Stimulated activated memory B cell treated with anti-CD40 and anti-IgM and Interleukin-4, amounts not matched to agents 10 μg/mL and 1 μg/mL and 100 μg/mL, for 72 hours (primary cell): ENCODE results near the gene GPANK1.
A peak's percentile ranks its signal among the peaks of the same experiment; 100 is the strongest.

Experiments used
- ATAC-seq: fragments of 150-1000 bp; cut with Tn5 transposase; 2 replicates; pipeline ENCODE4 v1.10.0; 2021
- H3K27ac Mint-ChIP-seq: one replicate; pipeline ENCODE4 v1.8.0; 2022; ENCODE audit warnings: mild to moderate bottlenecking, mixed read lengths
- H3K27me3 Mint-ChIP-seq: one replicate; pipeline ENCODE4 v1.8.0; 2022; ENCODE audit warnings: mixed read lengths
- H3K36me3 Mint-ChIP-seq: one replicate; pipeline ENCODE4 v1.8.0; 2022; ENCODE audit warnings: mixed read lengths
- H3K4me1 Mint-ChIP-seq: one replicate; pipeline ENCODE4 v1.8.0; 2022; ENCODE audit warnings: mixed read lengths
- H3K4me3 Mint-ChIP-seq: one replicate; pipeline ENCODE4 v1.8.0; 2022; ENCODE audit warnings: mild to moderate bottlenecking, moderate library complexity, mixed read lengths
- H3K9me3 Mint-ChIP-seq: one replicate; pipeline ENCODE4 v1.8.0; 2022; ENCODE audit warnings: mixed read lengths

The GPANK1 gene

GRCh38 chr6:31700740-31701401 is 36.1 kb upstream of the GPANK1 start:
- peak overlapping the region; percentile 96 for H3K27ac Mint-ChIP-seq
- no peak overlapping the region for H3K4me3 Mint-ChIP-seq
- H3K4me1 Mint-ChIP-seq, result peaks cover 30% of the 10 kb centered on the region
- ATAC-seq, result no peak
- H3K36me3 Mint-ChIP-seq, result peaks cover 17% of the 10 kb centered on the region
- H3K9me3 Mint-ChIP-seq, result no peaks in the 10 kb centered on the region
- H3K27me3 Mint-ChIP-seq, result no peaks in the 10 kb centered on the region

- Mint-ChIP-seq H3K9me3 (no peaks in the 10 kb centered on the region), H3K36me3 (peaks cover 24% of the 10 kb centered on the region), H3K4me3 (no peak overlapping the region), H3K27me3 (no peaks in the 10 kb centered on the region), H3K4me1 (peaks cover 33% of the 10 kb centered on the region), H3K27ac (peak overlapping the region; percentile 23)
- no peak for ATAC-seq
Observed at GRCh38 chr6:31697555-31697954, 32.8 kb upstream of the GPANK1 start.

- ATAC-seq, result no peak
- Mint-ChIP-seq H3K4me1 (peaks cover 37% of the 10 kb centered on the region), H3K4me3 (no peak overlapping the region), H3K27me3 (no peaks in the 10 kb centered on the region), H3K36me3 (peaks cover 55% of the 10 kb centered on the region), H3K9me3 (no peaks in the 10 kb centered on the region), H3K27ac (no peak overlapping the region)
Observed at GRCh38 chr6:31693535-31693934, 28.7 kb upstream of the GPANK1 start.

- no peak overlapping the region for H3K27ac Mint-ChIP-seq
- no peaks in the 10 kb centered on the region for H3K9me3 Mint-ChIP-seq
- no peaks in the 10 kb centered on the region for H3K27me3 Mint-ChIP-seq
- no peak for ATAC-seq
- no peak overlapping the region for H3K4me3 Mint-ChIP-seq
- H3K36me3 Mint-ChIP-seq, result peaks cover 57% of the 10 kb centered on the region
- H3K4me1 Mint-ChIP-seq, result peaks cover 35% of the 10 kb centered on the region
Observed at GRCh38 chr6:31692886-31693285, 28.1 kb upstream of the GPANK1 start.

GRCh38 chr6:31692353-31692752 is 27.6 kb upstream of the GPANK1 start:
- Mint-ChIP-seq H3K4me3 (no peak overlapping the region), H3K9me3 (no peaks in the 10 kb centered on the region), H3K4me1 (peaks cover 30% of the 10 kb centered on the region), H3K27ac (no peak overlapping the region), H3K36me3 (peaks cover 57% of the 10 kb centered on the region), H3K27me3 (no peaks in the 10 kb centered on the region)
- ATAC-seq, result no peak

- H3K27me3 Mint-ChIP-seq, result no peaks in the 10 kb centered on the region
- H3K27ac Mint-ChIP-seq, result no peak overlapping the region
- ATAC-seq, result no peak
- H3K4me1 Mint-ChIP-seq, result peaks cover 28% of the 10 kb centered on the region
- H3K36me3 Mint-ChIP-seq, result peaks cover 54% of the 10 kb centered on the region
- no peaks in the 10 kb centered on the region for H3K9me3 Mint-ChIP-seq
- no peak overlapping the region for H3K4me3 Mint-ChIP-seq
Observed at GRCh38 chr6:31691564-31692108, 26.8 kb upstream of the GPANK1 start.

DNA sequence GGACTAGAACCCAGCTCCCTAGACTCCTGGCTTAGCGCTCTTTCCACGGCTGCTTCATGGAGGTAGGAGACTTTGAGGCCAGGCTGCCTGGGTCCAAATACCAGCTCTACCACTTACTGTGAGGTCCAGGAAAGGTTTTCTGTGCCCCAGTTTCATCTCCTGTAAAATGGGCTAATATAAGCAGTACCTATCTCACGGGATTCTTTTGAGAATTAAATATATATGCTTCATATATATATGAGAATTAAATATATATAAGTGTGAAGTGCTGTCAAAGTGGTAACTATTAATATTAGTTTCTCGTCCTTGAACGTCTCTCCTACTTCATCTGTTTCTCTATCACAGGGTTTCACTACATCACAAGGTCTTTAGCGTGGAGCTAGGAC is 26.3 kb upstream of the GPANK1 start:
- Mint-ChIP-seq H3K4me3 (no peak overlapping the region), H3K36me3 (peaks cover 54% of the 10 kb centered on the region), H3K27ac (no peak overlapping the region), H3K9me3 (no peaks in the 10 kb centered on the region), H3K27me3 (no peaks in the 10 kb centered on the region), H3K4me1 (peaks cover 28% of the 10 kb centered on the region)
- ATAC-seq, result no peak

DNA sequence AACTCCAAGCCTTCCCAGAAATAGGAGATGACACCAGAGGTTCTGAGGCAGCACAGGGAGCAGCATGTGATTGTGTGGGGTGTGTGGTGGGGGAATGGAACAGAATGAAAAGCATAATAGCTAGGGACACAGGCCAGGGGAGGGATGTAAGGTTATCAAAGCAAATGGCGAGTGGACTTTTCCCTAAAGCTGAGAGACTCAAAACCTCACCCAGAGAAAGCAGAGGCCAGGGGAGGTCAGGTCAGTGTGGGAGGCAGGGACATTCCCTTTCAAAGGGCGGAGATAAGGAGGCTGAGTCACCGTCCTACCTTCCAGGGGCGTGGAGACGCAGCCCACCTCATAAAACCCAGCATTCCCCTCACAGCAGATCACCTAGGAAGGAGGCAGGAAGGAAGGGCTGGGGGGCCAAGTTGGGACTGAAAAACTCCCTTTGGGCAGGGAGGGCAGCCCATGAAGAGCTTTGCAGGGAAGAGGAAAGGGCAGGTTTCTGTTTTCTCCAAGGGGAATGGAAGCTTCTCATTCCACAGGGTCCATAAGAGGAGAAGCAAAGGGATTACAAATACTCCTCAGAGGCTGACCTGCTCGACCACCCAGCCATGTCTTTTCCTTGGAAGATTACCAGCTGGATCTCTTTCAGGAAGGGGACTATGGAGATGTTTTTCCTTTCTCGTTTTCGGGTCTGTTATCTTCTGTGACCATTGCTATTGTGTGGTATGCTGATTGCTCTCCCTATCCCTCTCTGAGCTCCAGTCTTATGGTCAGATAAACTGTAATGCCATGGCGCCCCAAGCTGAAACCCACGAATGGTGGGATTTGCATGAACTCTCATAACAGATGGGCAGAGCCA is 25.7 kb upstream of the GPANK1 start:
- no peak for ATAC-seq
- Mint-ChIP-seq H3K4me3 (no peak overlapping the region), H3K4me1 (peaks cover 28% of the 10 kb centered on the region), H3K27ac (peak overlapping the region; percentile 62), H3K27me3 (no peaks in the 10 kb centered on the region), H3K9me3 (no peaks in the 10 kb centered on the region), H3K36me3 (peaks cover 55% of the 10 kb centered on the region)

DNA sequence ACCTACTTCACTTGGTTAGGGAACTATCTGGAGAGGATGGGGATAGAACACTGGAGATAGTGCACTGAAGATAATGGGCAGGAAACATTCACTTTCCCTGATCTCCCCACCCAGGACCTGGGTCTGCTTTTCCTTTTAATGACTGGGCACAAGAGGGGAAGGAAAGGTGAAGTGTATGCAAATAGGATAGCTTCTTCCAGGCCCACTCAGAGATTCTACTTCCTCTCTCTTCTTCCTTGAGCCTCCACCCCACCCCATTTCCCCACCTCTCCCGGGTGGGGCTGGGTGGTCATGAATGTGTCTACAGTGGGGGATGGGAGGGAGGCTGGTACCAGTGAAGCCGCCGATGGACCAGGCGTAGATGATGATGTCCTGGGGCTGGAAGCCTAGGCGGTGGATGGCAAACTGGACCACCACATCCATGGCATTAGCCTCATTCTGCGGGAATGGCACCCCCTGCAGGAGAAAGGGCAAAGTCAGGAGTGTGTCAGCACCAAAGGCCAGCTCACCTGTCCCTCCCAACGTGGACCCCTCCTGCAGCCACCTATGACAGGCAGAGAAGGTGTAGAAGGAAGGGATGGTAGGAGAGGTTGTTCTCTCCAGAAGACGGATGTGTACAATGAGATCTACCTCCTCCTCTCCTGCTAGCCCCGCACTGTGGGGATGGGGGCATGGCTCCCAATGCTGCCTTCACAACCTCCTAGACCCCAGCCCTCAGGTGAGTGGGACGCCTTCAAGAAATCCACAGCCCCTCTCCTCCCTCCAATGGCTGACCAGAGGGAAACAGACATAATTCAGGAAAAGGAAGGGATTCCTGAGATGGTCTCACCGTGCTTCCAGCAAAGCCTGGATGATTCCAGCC is 24.7 kb upstream of the GPANK1 start:
- Mint-ChIP-seq H3K36me3 (peaks cover 55% of the 10 kb centered on the region), H3K27ac (peak overlapping the region; percentile 62), H3K9me3 (no peaks in the 10 kb centered on the region), H3K27me3 (no peaks in the 10 kb centered on the region), H3K4me3 (no peak overlapping the region), H3K4me1 (peaks cover 28% of the 10 kb centered on the region)
- no peak for ATAC-seq

DNA sequence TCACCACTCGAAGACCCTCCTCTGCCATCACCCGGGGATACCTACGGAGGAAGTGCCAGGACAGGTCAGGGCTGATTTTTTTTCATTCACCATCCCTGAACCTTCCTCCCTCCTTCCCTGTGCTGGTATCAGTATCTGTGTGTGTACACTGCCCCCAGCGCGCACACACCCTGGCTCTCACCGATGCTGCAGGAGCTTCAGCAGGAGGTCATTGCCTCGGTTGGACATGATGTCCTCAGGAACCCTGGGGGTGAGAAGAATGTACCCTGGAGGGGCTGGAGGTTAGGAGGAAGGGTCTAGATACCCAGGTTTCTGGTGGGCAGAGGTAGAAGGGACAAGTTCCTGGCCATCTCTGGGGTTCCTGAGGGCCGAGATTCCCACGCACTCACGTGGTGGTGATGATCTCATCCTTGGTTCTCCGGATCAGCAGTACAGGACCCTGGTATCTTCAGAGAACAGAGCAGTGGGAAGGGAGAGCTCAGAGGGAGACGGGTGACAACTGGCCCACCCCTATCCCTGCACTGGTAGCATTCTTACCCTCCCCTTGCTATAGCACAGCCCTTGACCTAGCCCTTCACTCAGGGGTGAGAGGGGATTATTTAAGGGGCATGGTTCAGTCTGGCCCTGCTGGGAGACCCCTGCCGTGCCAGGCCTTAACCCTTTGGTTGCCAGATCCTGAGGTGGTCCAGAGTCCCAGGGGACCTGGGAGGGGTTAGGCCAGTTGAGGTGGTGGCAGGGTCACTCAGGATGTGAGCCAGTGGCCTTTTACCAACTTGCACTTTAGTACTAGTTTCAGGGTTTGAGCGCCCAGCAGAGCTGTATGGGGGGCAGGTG is 23.3 kb upstream of the GPANK1 start:
- H3K27me3 Mint-ChIP-seq, result no peaks in the 10 kb centered on the region
- peaks cover 57% of the 10 kb centered on the region for H3K36me3 Mint-ChIP-seq
- no peak overlapping the region for H3K4me3 Mint-ChIP-seq
- no peak overlapping the region for H3K27ac Mint-ChIP-seq
- peaks cover 27% of the 10 kb centered on the region for H3K4me1 Mint-ChIP-seq
- ATAC-seq, result no peak
- H3K9me3 Mint-ChIP-seq, result no peaks in the 10 kb centered on the region

DNA sequence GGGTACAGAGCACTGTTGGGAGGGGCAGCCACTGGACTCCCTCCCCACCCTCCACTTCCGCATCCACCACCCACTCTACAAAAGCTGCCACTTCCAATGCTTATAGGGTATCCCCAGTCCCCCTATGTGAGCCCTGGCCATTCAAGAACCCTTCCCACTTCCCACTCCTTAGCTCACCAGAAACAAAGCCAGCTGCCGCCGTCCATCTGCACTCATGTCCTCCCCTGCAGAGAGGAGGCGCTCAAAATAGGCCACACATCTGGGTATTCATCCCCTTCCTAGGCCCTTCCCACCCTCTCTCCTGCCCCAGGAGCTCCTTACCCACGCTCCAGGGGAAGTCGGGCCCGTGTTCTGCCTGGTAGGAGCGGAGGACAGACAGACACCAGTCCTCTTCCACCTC is 22.5 kb upstream of the GPANK1 start:
- no peaks in the 10 kb centered on the region for H3K27me3 Mint-ChIP-seq
- peaks cover 23% of the 10 kb centered on the region for H3K4me1 Mint-ChIP-seq
- no peak overlapping the region for H3K4me3 Mint-ChIP-seq
- no peaks in the 10 kb centered on the region for H3K9me3 Mint-ChIP-seq
- H3K27ac Mint-ChIP-seq, result no peak overlapping the region
- no peak for ATAC-seq
- peaks cover 53% of the 10 kb centered on the region for H3K36me3 Mint-ChIP-seq

DNA sequence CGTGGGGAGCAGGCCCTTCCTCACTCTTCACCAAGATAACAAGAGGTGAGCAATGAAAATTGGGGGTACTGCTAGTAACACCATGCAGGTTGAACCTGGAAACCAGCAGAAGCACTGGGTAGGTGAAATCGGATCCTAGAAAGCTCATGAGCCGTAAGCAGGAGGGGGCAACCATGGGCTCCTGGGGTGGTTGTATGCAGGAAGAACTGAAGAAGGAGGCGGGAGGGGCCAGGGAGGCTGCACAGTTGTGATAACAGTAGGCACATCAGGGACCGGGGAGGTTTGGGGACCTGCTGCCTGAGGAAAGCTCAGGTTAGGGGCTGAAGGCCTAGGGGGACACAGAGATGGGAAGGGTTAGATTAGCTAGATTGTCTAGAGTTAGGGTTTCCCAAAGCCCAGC is 21.7 kb upstream of the GPANK1 start:
- no peak for ATAC-seq

GRCh38 chr6:31683591-31683990 is 18.8 kb upstream of the GPANK1 start:
- H3K9me3 Mint-ChIP-seq, result no peaks in the 10 kb centered on the region
- no peak overlapping the region for H3K4me3 Mint-ChIP-seq
- H3K4me1 Mint-ChIP-seq, result peaks cover 18% of the 10 kb centered on the region
- H3K27ac Mint-ChIP-seq, result peak overlapping the region; percentile 22
- H3K27me3 Mint-ChIP-seq, result no peaks in the 10 kb centered on the region
- ATAC-seq, result no peak
- H3K36me3 Mint-ChIP-seq, result peaks cover 24% of the 10 kb centered on the region

More for the DNA sequence above, 21.7 kb upstream of the GPANK1 start:
- Mint-ChIP-seq H3K36me3 (peaks cover 48% of the 10 kb centered on the region), H3K4me3 (no peak overlapping the region), H3K9me3 (no peaks in the 10 kb centered on the region), H3K27ac (no peak overlapping the region), H3K4me1 (peaks cover 27% of the 10 kb centered on the region), H3K27me3 (no peaks in the 10 kb centered on the region)

DNA sequence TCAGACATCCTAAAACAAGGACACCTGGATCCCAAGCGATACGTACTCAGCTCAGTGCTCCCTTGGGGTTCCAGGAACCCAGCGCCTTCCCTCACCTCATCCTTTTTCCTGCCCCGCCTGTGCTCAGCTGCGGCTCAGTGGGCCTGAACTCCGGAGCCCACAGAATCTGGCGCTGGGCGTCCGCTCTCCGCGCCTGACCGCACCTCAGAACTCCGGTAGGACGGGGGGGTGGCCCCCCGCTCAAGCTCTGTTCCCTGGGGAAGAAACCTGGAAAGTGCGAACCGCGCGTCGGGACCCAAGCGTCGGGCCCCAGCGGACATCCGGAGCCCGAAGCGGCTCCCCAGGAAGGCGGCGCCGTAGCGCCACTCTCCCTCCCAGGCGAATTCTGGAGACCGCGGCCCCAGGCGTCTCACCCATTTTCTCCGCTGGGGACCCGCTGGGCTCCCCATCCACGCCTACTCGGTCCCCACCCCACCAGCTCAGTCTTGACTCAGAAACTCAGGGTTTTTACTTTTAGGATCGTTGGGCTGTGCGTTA is 16.4 kb upstream of the GPANK1 start:
- no peaks in the 10 kb centered on the region for H3K9me3 Mint-ChIP-seq
- H3K27me3 Mint-ChIP-seq, result no peaks in the 10 kb centered on the region
- H3K27ac Mint-ChIP-seq, result peak overlapping the region; percentile 47
- peak; percentile 58 for ATAC-seq
- H3K4me1 Mint-ChIP-seq, result peaks cover 35% of the 10 kb centered on the region
- peaks cover 9% of the 10 kb centered on the region for H3K36me3 Mint-ChIP-seq
- H3K4me3 Mint-ChIP-seq, result peak overlapping the region; percentile 77
